ENCODE measurements around the gene CNTRL.
A peak's percentile ranks its signal among the peaks of the same experiment; 100 is the strongest.
"Not testable (repeated sequence)": the region's sequence is repeated elsewhere in the genome, so short reads cannot be mapped to it uniquely, and the experiment has no call there.

Gene CNTRL, protein sequence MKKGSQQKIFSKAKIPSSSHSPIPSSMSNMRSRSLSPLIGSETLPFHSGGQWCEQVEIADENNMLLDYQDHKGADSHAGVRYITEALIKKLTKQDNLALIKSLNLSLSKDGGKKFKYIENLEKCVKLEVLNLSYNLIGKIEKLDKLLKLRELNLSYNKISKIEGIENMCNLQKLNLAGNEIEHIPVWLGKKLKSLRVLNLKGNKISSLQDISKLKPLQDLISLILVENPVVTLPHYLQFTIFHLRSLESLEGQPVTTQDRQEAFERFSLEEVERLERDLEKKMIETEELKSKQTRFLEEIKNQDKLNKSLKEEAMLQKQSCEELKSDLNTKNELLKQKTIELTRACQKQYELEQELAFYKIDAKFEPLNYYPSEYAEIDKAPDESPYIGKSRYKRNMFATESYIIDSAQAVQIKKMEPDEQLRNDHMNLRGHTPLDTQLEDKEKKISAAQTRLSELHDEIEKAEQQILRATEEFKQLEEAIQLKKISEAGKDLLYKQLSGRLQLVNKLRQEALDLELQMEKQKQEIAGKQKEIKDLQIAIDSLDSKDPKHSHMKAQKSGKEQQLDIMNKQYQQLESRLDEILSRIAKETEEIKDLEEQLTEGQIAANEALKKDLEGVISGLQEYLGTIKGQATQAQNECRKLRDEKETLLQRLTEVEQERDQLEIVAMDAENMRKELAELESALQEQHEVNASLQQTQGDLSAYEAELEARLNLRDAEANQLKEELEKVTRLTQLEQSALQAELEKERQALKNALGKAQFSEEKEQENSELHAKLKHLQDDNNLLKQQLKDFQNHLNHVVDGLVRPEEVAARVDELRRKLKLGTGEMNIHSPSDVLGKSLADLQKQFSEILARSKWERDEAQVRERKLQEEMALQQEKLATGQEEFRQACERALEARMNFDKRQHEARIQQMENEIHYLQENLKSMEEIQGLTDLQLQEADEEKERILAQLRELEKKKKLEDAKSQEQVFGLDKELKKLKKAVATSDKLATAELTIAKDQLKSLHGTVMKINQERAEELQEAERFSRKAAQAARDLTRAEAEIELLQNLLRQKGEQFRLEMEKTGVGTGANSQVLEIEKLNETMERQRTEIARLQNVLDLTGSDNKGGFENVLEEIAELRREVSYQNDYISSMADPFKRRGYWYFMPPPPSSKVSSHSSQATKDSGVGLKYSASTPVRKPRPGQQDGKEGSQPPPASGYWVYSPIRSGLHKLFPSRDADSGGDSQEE (N-terminal part only)

DNA sequence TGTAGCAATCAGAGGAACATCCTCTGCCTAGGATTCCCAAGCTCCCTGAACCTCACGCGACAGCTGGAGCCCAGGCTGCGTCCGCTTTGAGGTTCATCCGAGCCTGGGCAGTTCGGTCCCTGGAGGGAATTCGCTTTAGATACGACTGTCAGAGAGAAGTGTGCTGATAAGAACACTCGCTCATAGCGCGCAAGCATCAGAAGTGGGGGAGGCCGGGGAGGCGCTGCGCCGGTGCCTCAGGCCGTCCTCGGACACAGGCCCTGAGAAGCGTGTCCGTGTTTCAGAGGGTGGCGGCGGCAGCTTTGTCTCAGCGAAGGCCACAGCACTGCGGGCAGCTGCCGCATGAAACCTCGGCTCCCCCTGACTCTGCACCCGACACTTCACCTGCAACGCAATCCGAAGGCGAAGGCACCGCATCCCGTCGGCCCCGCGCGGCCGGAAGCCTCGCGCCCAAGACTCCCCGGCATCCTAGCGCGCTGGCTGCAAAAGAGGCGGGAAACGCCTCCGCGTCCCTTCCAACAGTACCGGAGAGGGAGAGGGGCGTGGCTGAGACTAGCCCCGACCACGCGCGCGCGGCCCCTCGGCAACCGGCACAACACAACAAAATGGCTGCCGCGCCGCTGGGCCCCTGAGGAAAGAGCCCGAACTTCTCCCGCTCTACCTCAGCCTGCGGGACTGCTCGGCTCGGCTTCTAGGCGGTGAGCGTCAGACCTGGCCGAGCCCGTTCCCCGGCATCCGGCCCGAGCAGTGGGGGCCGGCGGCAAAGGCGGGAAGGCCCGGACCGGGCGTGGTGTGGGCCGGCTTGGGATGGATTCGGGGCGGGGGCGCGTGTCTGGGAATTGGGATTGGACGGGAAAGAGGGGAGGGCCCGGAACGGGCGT is at the start of gene CNTRL:
Gene CNTRL, plus strand, starts transcription at position 586 of the 881 bp plus-strand sequence. CDS start 13,372 bp downstream, outside the sequence.
- DNase-seq (ENCODE audit: low spot score) = peak; percentile 94

DNA sequence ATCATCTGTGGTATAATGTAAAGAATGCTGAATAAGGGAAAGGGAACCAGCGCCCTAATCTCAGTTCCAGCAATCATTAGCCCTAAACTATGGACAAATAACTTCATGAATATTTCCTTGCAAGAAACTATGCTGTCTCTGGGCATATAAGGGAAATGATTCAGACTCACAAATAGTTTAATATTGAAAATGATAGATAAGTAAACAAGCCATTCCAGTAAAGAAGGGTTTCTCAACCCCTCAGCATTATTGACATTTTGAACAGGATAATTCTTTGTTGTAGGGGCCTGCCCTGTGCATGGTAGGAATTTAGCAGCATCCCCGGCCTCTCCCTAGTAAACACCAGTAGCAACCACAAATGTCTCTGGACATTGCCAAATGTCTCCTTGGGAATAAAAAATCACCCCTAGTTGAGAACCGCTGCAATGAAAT is 48.5 kb upstream of the CNTRL start:
- DNase-seq (ENCODE audit: low spot score) = no peak

DNA sequence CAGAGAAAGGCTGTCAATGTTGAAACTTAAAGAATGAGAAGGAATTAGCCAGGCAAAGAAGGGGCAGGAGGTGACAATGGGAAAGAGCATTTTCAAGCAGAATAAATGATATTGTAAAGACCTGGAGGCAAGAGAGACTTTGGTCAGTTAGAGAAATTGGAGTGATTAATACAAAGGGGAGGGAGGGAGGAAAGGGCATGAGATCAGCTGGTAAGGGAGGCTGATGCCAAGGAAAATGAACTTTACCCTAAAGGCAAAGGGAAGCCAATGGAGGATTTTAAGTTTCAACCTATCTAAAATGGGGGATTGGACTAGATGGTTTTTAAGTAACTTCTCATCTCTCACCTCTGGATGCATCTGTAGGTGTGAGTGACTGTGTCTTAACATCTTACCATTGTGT is 48.0 kb upstream of the CNTRL start:
- DNase-seq (ENCODE audit: low spot score) = no peak

GRCh38 chr9:121028285-121028684 is 46.5 kb upstream of the CNTRL start:
- DNase-seq (ENCODE audit: low spot score) = not testable (repeated sequence)

- no peak for DNase-seq (ENCODE audit: low spot score)
Measured at GRCh38 chr9:121029469-121029868, 45.3 kb upstream of the CNTRL start.

- no peak for DNase-seq (ENCODE audit: low spot score)
Measured at GRCh38 chr9:121034529-121034928, 40.2 kb upstream of the CNTRL start.

DNA sequence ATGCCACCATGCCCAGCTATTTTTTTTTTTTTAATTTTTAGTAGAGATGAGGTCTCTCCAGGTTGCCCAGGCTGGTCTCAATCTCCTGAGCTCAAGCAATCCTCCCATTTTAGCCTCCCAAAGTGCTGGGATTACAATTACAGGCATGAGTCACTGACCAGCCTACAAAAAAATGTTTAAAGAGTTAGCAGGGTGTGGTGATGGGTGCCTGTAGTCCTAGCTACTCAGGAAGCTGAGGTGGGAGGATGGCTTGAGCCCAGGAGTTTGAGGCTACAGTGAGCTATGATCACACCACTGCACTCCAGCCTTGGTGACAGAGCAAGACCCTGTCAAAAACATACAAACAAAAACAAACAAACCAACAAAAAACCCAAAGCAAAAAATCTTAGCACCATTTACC is 39.0 kb upstream of the CNTRL start:
- DNase-seq (ENCODE audit: low spot score) = not testable (repeated sequence)

DNA sequence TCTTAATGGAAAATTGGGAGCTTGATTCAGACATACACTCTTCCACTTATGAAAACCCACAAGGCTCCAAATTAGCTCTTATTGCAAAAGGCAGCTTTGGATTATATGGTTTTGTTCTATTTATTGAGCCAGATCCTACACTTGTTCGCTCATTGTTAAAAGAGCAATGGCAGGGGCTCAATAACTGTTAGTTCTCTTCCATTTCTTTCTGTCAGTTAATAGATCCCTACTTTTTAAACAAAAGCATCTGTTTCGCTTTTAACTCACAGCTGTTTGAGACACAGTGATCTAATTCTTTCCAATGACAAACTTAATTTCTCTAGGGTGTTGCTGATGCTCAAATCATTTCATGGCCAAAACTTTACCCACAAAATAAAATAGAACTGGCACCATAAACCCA is 36.4 kb upstream of the CNTRL start:
- no peak for DNase-seq (ENCODE audit: low spot score)

- DNase-seq (ENCODE audit: low spot score) = no peak
Measured at GRCh38 chr9:121038804-121039203, 36.0 kb upstream of the CNTRL start.

- DNase-seq (ENCODE audit: low spot score) = no peak
Measured at GRCh38 chr9:121048175-121048574, 26.6 kb upstream of the CNTRL start.

DNA sequence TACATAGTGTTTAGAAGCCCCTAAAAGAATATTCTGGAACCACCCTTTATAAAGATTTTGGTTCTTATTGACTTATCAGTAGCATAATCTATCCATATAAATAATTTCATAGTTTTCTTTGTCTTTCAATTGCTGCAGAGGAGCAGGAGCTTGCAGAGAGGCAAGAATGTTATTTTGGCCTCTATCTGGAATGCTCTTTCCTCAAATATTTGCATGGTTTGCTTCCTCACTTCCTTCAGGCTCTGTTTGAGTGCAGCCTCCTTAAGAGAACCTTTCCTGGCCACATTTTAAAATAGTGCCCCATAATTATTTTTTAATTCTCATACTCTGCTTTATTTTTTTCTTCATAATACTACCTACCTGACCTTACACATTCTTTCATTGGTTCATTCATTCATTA is 26.1 kb upstream of the CNTRL start:
- DNase-seq (ENCODE audit: low spot score) = no peak

DNA sequence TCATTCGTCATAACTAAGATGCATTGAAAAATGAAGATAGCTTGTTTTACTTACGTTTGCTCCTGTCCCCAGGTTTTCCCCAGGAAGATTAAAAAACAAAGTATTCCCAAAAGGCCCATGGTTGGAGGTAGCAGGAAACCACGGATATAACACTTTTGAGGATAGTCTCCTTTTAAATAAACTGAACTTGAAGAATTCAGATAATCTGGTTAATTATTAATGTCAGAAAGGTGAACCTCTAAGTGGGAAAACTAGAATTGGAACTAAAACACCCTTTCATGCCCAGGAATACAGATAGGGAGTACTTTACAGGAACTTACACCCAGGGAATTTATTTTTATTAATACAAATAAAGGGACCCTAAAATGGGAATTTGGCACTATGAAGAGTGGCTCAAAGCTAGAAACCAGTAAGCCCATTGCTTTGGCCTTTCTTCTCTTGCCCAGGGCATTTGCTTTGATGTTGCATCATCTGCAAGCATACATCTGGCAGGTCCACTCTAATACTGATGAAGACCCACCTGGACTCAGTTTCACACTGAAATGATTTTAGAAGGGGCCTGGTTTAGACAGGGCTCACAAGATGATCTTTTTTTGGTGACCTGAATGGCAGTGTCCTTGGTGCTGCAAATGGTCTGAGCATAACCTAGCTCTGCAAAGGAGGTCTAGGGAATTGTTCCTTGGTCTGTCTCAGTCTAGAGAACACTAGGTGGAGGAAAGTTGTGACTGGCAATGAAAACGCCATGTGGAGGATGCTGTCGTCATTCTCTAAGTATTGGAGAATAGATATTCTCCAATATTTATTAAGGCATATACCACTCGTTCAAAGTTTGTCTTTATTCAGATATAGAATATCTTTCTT is 24.4 kb upstream of the CNTRL start, which contains the start of gene C5:
Gene C5, minus strand, starts transcription at position 148 of the 861 bp plus-strand sequence. Its CDS starts 29 bp downstream, at position 119.
- DNase-seq (ENCODE audit: low spot score) = no peak

- no peak for DNase-seq (ENCODE audit: low spot score)
Measured at GRCh38 chr9:121053544-121053943, 21.2 kb upstream of the CNTRL start.

GRCh38 chr9:121055642-121056143 is 19.1 kb upstream of the CNTRL start:
- no peak for DNase-seq (ENCODE audit: low spot score)

- no peak for DNase-seq (ENCODE audit: low spot score)
Measured at GRCh38 chr9:121057821-121058220, 16.9 kb upstream of the CNTRL start.

DNA sequence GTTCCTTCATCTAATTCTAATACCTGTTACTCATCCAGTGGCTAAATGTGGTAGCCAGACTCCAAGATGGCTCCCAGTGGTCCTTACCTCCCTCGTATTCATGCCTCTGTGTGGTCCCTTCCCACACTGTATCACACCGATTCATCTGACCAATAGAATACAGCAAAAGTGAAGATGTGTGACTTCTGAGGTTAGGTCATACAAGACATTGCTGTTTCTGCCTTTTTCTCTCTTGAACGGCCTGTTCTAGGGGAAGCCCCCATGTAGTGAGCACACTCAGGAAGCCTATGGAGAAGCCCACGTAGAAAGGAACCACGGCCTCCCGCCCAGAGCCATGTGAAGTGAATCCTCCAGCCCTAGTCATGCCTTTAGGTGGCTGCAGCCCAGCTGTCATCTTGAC is 15.2 kb upstream of the CNTRL start:
- DNase-seq (ENCODE audit: low spot score) = no peak

DNA sequence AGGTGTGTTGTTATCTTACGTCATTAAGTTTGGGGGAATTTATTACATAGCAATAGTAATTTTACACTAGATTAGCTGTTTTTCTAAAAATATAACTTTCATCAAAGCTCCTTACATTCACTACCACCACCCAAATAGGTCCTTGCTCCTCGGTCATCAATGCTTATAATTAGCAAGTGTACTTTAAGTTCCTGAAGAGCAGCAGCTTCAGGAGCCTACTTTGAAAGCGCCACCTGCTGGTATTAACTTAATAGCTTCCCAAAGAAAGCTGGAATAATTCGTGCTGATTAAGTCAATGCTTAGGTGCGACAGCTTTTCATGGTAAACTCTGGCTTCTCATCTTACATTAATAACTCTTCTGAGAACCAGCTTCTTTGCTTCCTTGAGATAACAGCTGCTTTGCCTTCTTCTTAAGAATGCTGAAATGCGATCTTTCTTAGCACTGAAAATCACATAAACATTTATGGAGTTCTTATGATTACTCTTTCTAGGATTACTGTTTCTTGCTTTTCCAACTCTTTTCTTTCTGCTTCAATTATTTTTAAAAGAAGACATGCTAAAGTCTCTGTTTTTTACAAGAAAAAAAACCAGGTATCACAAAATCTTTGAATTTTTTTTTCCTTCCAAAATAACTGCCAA is 14.6 kb upstream of the CNTRL start:
- no peak for DNase-seq (ENCODE audit: low spot score)

DNA sequence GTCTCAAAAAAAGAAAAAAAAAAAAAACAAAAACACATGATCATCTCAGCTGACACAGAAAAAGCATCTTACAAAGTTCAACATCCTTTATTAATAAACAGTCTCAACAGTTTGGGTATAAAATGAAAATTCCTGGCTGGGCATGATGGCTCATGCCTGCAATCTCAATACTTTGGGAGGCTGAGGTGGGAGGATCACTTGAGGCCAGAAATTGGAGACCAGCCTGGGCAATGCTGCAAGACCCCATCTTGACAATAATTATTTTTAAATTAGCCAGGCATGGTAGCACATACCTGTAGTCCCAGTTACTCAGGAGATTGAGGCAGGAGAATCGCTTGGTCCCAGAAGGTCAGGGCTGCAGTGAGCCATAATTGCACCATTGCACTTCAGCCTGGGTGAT is 7.9 kb upstream of the CNTRL start:
- DNase-seq (ENCODE audit: low spot score) = no peak

- no peak for DNase-seq (ENCODE audit: low spot score)
Measured at GRCh38 chr9:121067640-121068039, 7.1 kb upstream of the CNTRL start.
